Stimulated activated naive CD8-positive, alpha-beta T cell treated with anti-CD3 and anti-CD28 coated beads, Interleukin-15, Interleukin-2, amounts not matched to agents 100 U/mL and 50 U/mL, for 24 hours (primary cell): ENCODE measurements around the gene CARD11.

Source experiments
- ATAC-seq: fragments of 150-1000 bp; cut with Tn5 transposase; one replicate; pipeline ENCODE4 v1.10.0; 2021
- DNase-seq: peaks from one replicate; pipeline ENCODE4 v3.0.0; 2021

CARD11 gene

DNA sequence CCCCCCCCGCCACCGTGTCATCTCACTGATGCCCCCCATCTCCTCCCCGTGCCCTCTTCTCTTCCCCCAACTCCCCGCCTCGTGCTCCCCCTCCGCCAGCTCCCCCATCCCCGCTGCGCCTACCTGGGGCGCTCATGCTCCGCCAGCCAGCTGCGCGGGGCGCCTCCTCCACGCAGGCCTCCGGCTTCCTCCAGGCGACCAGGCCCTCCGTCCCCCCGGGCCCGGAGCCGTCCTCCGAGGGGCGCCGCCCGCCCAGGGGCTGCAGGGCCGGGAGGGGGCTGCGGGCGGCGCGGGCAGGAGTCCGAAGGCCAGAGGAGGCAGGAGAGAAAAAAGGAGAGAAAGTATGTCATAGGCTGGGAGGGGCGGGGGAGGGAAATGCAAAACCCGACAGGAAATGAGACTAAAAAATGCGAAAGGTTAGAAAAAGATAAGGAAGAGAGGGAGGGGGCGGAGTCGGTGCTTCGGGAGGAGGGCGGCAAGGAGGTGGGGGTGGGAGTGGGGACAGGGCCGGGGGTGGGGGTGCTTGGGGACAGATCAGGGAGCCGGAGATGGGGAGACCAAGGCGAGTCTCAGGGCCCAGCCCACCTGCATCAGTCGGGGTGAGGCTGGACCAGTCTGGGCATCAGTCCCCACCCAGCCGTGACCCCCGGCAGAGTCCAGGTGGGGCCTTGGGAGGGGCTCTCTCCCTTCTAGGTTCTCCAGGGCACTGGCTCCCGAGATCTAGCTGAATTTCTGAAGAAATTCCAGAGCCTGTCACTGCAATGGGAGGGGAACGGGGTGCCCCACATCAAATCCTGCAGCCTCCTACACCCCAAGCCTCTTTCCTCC is at the start of gene CARD11:
CARD11 (minus strand) TSS at position 324 of the 828 bp plus-strand sequence. CDS start 85,361 bp downstream, outside the sequence.
- ATAC-seq (peak; percentile 53), DNase-seq (peak; percentile 65)

DNA sequence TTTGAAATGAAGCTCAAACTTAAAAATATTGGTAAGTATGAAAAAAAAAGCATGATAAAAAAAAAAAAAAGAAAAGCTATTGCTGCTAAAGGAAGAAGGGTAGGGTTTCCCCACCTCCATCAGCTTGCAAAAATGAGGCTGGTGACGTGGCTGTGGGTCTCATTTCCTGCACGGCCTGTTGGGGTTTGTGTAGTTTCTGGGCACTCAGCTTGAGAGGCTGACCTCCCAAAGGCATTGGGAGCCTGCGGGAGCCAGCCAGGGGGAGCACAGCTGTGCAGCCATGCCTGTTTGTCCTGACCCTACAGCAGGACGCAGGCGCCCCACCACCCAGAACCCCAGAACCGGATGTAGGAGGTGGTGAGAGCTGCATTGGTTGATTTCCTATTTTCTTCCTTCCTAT is 48.8 kb upstream of the CARD11 start:
- peak; percentile 81 for ATAC-seq
- peak; percentile 79 for DNase-seq

DNA sequence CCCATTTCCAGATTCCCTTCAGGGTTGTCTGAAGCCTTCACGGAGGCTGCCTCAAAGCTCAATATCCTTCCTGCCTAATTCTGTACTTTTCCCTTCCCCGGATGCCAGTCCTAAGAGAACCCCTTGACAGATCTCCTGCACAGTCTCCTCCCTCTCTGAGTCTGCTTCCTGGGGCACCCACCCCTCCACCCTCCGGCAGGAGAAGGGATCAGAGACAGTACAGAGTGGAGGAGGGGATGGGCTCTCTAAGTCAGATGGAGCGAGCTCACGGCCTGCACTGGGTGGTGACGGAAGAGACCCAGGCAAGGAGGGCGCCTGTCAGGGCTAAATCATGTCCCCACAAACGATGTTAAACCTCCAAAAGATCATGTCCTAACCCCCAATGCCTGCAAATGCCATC is 48.0 kb upstream of the CARD11 start:
- no peak for ATAC-seq
- DNase-seq, result peak; percentile 16

DNA sequence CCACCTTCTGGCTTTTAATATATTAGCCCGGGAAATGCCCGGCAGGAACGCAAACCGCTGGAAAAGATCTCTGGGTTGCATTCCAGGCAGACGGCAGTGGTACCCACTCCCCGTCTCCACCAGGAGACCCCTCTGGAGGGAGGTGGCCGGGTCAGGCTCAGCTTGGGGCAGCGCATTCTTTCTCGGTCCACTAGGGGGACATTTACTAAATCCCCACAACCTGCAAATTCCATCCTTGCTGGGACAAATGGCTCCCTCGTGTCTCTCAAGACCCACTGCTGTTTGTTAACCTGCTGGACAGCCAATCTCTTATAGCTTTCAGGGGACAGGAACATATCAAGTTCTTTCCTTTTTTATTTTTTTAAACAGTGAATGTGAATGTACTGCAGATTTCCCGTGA is 45.8 kb upstream of the CARD11 start:
- DNase-seq, result peak; percentile 30
- no peak for ATAC-seq

- no peak for ATAC-seq
Observed at GRCh38 chr7:3087243-3087755, 43.6 kb upstream of the CARD11 start.

GRCh38 chr7:3083350-3083749 is 39.7 kb upstream of the CARD11 start:
- DNase-seq (no peak), ATAC-seq (no peak)

More at GRCh38 chr7:3087243-3087755, 43.6 kb upstream of the CARD11 start:
- DNase-seq, result no peak

DNA sequence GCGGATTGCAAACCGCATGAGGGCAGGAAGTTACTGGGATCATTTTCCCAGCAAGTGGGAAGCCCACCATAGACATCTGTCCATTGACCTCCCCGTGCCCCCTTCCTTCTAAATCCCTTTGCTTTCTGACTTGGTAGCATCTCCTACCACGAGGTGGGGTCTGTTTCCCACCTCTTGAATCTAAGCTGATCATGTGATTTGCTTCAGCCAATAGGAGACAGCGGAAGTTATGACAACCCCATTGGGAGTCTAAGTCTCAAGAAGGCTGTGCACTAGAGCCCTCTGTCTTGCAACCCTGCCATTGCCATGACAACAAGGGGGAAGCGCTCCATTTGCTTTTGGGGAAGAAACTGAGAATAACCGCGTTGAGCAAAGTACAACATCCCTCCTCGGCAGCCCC is 39.2 kb upstream of the CARD11 start:
- DNase-seq (no peak), ATAC-seq (no peak)

DNA sequence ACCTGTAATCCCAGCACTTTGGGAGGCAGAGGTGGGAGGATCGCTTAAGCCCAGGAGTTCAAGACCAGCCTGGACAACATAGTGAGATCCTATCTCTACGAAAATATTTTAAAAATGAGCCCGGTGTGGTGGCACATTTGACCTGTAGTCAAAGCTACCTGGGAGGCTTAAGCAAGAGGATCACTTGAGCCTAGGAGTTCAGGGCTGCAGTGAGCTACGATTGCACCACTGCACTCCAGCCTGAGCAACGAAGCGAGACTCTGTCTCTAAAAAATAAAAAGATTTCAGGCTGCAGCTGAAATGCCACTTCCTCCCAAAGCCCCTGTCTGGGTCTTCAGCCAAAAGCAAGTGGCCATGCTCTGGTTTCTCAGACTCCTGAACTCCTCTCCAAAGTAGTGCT is 38.7 kb upstream of the CARD11 start:
- DNase-seq, result no peak
- ATAC-seq, result no peak

- DNase-seq, result no peak
Observed at GRCh38 chr7:3080106-3080505, 36.4 kb upstream of the CARD11 start.

GRCh38 chr7:3078514-3078913 is 34.8 kb upstream of the CARD11 start:
- DNase-seq, result no peak
- no peak for ATAC-seq

More at GRCh38 chr7:3080106-3080505, 36.4 kb upstream of the CARD11 start:
- ATAC-seq, result no peak

DNA sequence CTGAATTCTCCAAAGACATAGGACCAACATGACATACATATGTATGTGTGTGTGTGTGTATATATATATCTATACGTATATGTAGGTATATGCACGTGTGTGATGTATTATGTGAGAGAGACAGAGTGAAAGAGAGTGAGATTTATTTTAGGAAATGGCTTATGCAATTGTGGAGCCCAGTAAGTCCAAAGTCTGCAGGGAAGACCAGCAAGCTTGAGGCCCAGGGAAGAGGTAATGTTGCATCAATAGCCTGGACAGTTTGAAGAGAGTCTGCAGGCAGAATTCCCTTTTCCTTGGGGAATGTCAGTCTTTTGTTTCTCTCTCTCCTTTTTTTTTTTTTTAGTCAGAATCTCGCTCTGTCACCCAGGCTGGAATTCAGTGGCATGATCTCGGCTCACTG is 33.0 kb upstream of the CARD11 start:
- ATAC-seq (no peak), DNase-seq (no peak)

GRCh38 chr7:3076163-3076562 is 32.5 kb upstream of the CARD11 start:
- no peak for DNase-seq

DNA sequence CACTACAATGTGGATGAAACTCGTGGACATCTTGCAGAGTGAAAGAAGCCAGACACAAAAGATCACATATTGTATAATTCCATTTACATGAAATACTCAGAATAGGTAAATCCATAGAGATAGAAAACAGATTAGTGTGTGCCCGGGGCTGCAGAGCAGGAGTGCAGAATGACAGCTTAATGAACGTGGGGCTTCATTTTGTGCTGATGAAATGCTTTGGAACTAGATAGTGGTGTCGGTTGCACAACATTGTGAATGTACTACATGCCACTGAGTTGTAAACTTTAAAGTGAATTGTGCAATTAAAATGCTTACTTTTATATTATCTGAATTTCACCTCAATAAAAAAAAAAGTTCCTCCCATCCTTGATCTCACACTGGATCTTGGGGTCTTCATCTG is 31.8 kb upstream of the CARD11 start:
- DNase-seq (no peak), ATAC-seq (no peak)

More at GRCh38 chr7:3076163-3076562, 32.5 kb upstream of the CARD11 start:
- ATAC-seq, result no peak

- ATAC-seq (no peak), DNase-seq (no peak)
Observed at GRCh38 chr7:3074459-3074821, 30.8 kb upstream of the CARD11 start.

GRCh38 chr7:3073763-3074458 is 30.2 kb upstream of the CARD11 start:
- no peak for ATAC-seq
- DNase-seq, result no peak

DNA sequence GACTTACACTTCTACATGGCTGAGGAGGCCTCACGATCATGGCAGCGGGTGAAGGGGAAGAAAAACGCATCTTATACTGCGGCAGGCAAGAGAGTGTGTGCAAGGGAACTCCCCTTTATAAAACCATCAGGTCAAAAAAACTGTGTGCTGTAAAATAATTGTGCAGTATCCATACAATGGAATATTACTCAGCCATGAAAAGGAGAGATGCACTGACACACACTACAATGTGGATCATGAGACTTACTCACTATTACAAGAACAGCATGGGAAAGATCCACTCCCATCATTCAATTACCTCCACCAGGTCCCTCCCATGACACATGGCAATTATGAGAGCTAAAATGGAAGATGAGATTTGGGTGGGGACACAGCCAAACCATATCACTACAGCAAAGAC is 27.2 kb upstream of the CARD11 start:
- no peak for ATAC-seq
- DNase-seq, result no peak

- no peak for DNase-seq
- ATAC-seq, result no peak
Observed at GRCh38 chr7:3069771-3070449, 26.2 kb upstream of the CARD11 start.

DNA sequence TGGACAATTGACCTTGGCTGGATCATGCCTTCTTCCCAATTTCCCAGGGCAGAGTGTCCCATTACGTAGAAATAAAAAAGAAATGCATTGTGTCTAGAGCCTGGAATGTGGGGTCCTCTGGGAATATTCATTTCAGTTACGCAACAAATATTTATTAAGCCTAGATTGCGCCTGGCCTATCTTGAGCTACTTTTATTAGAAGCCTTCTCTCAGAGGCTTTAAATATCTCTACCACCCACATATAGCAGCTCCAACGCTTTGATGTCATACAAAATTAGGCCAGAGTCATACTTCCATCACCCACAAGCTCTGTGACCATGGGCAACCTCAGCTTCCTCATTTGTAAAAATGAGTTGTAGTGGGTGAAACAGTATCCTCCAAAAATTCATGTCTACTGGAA is 24.9 kb upstream of the CARD11 start:
- DNase-seq (no peak), ATAC-seq (no peak)

DNA sequence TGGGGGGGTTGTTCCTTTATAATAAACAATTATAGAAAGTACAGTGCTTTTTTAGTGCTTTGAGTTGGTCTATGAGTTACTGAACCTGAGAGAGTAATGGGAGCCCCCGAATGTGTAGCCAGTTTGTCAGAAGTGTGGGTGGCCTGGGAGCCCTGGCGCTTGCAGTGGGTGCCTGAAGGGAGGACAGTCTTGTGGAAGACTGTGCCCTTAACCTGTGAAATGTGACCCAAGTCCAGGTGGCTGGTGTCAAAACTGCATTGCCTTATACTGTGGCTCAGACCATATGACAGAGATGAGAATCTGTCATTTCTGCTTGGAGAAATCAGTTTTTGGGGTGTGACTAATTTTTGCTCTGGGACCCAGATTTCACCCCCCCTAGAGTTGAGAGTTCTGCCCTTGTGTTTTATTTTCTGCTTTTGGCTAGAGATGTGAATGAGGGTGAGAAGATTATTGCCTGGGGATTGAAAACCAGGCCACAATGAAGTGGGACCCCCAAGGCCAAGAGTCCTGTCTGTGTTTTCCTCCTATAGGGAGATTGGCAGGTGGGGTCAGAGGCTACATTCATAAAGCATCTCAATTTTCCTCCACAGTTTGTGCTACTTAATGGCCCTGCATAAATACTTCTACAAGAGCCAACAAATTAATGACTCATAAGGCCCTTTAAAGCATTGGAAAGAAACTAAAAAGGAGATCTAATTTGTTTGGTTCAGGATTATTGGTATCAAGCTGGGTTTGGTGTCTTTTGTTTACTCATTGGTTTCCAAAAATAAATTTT is 24.1 kb upstream of the CARD11 start:
- peak; percentile 19 for ATAC-seq
- DNase-seq, result no peak

DNA sequence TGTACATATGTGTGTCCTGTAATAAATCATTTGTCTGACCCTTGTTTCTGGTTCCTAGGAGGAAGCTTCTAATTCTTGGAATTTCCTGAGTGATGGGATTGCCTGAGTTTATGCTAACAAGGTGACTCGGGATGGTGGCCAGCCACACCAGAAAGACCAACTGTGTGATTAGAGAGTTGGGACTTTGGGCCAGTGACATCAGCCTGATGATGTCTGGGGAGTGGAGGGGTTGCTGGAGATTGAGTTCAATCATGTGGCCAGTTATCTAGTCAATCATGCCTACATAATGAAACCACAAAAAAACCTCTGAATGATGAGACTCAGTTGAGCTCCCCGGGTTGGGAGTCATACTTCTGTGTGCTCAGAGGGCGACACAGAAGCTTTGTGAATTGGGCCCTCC is 23.5 kb upstream of the CARD11 start:
- peak; percentile 49 for DNase-seq
- ATAC-seq, result peak; percentile 65

GRCh38 chr7:3066506-3066905 is 22.8 kb upstream of the CARD11 start:
- DNase-seq (no peak), ATAC-seq (no peak)

- DNase-seq (peak; percentile 84), ATAC-seq (peak; percentile 22)
Observed at GRCh38 chr7:3065724-3066143, 22.1 kb upstream of the CARD11 start.
